Frontal cortex (tissue), 4 donors: ENCODE measurements around the gene ARSB. TPM values are rescaled to one million over a fixed set of nuclear protein-coding genes. Genes with fewer than 3 reads are reported as not detected.

Source experiments
- DNase-seq, 2 donors: peaks; one replicate each; pipeline ENCODE4 v3.0.0; 2012; ENCODE audit warnings: low spot score in 2 of 2
- FAIRE-seq: peaks from 2 replicates; lab custom pipeline; 2012; peaks lifted over from hg19 to GRCh38; lab: Jason Lieb, UNC
- total RNA-seq: library from RNA; depleted of rRNA; stranded (reverse); fragments of >200 nt; gene quantifications from one replicate; pipeline ENCODE4 v1.2.3, GENCODE V29; 2014
- donor health status: control.
- donor health status: control.
- donor health status: control.

Gene ARSB
- total RNA-seq, 1 donor from 2014 or later, result 20.4 TPM

- no peak for FAIRE-seq
- peak; percentile 13 to 26 for DNase-seq
Measured at GRCh38 chr5:78908173-78909061, 76.7 kb downstream of the ARSB start.

GRCh38 chr5:78907255-78907891 lies 77.7 kb downstream of the ARSB start:
- DNase-seq (no peak), FAIRE-seq (no peak)

GRCh38 chr5:78905084-78905938 lies 79.8 kb downstream of the ARSB start:
- no peak for FAIRE-seq
- DNase-seq, result no peak

GRCh38 chr5:78903861-78904260 lies 81.2 kb downstream of the ARSB start:
- FAIRE-seq, result no peak
- DNase-seq, result no peak

GRCh38 chr5:78903353-78903752 lies 81.8 kb downstream of the ARSB start:
- no peak for FAIRE-seq
- DNase-seq, result no peak

GRCh38 chr5:78899922-78900362 lies 85.2 kb downstream of the ARSB start:
- no peak for FAIRE-seq

GRCh38 chr5:78896132-78896531 lies 89.0 kb downstream of the ARSB start:
- DNase-seq (no peak), FAIRE-seq (no peak)

More at GRCh38 chr5:78899922-78900362, 85.2 kb downstream of the ARSB start:
- DNase-seq, result no peak

GRCh38 chr5:78895616-78896015 lies 89.5 kb downstream of the ARSB start:
- DNase-seq (no peak), FAIRE-seq (no peak)

- DNase-seq (no peak), FAIRE-seq (no peak)
Measured at GRCh38 chr5:78893940-78894677, 91.0 kb downstream of the ARSB start.

GRCh38 chr5:78890667-78891379 lies 94.3 kb downstream of the ARSB start:
- DNase-seq (no peak), FAIRE-seq (no peak)

GRCh38 chr5:78889369-78890140 lies 95.6 kb downstream of the ARSB start:
- no peak for DNase-seq

GRCh38 chr5:78888580-78889368 lies 96.3 kb downstream of the ARSB start:
- DNase-seq, result no peak
- FAIRE-seq, result no peak

More at GRCh38 chr5:78889369-78890140, 95.6 kb downstream of the ARSB start:
- no peak for FAIRE-seq

GRCh38 chr5:78887384-78888118 lies 97.6 kb downstream of the ARSB start:
- FAIRE-seq (no peak), DNase-seq (no peak)

GRCh38 chr5:78886341-78887230 lies 98.5 kb downstream of the ARSB start:
- DNase-seq, result no peak
- FAIRE-seq, result no peak

GRCh38 chr5:78881884-78882283 lies 103.2 kb downstream of the ARSB start:
- no peak for FAIRE-seq

GRCh38 chr5:78879516-78879915 lies 105.6 kb downstream of the ARSB start:
- no peak for DNase-seq
- FAIRE-seq, result no peak

More at GRCh38 chr5:78881884-78882283, 103.2 kb downstream of the ARSB start:
- DNase-seq, result no peak
